Endothelial cell of umbilical vein (primary cell): ENCODE data around the gene TEX47. TPM values are rescaled to one million over a fixed set of nuclear protein-coding genes. Genes with fewer than 3 reads are reported as not detected.

Experiments used
- BruUV-seq: library from RNA; stranded (reverse); fragments of 400-500 nt; replicated peaks from 2 replicates; lab custom pipeline; 2021; lab: Mats Ljungman, UMichigan
- CTCF ChIA-PET: fragments of 300-600, 350-600 bp; sonication (Branson Sonifier 250); formaldehyde crosslinking; loops from one replicate; lab custom pipeline; 2021; ENCODE audit warnings: antibody characterized with exemption, inconsistent platforms; lab: Charles Lee
- POLR2A ChIA-PET: fragments of 300-600, 350-600 bp; sonication (Branson Sonifier 250); formaldehyde crosslinking; loops from one replicate; lab custom pipeline; 2021; ENCODE audit warnings: antibody characterized with exemption, inconsistent platforms; lab: Charles Lee
- DNase-seq: peaks from one replicate; pipeline ENCODE4 v3.0.0-alpha.2; 2011; ENCODE audit warnings: low read depth, low spot score
- FAIRE-seq: peaks from 2 replicates; lab custom pipeline; 2011; peaks lifted over from hg19 to GRCh38; lab: Jason Lieb, UNC
- H2AFZ ChIP-seq: 2 replicates; pipeline ENCODE4 v1.6.0; 2012; ENCODE audit warnings: low read depth, low read length, control low read depth, inconsistent platforms
- H3K27ac ChIP-seq: 2 replicates; pipeline ENCODE4 v1.5.1; 2011; ENCODE audit warnings: low read depth, mild to moderate bottlenecking, control low read depth, low read length, moderate library complexity; ENCODE audit not compliant: insufficient read depth
- H3K27me3 ChIP-seq, 2 experiments: 2 replicates each; pipeline versions ENCODE4 v1.6.0 to v1.6.1; 2011; ENCODE audit warnings: low read length in 2 of 2, mixed read lengths in 1 of 2; ENCODE audit not compliant: control insufficient read depth in 2 of 2, insufficient read depth in 2 of 2
- H3K36me3 ChIP-seq, 2 experiments: 2 replicates in 1 of 2; 3 replicates in 1 of 2; pipeline ENCODE4 v1.5.1; 2011; ENCODE audit warnings: low read length in 2 of 2, mild to moderate bottlenecking in 1 of 2, moderate library complexity in 1 of 2; ENCODE audit not compliant: control insufficient read depth in 2 of 2, insufficient read depth in 2 of 2; ENCODE audit errors: extremely low read depth in 1 of 2
- H3K4me1 ChIP-seq: 3 replicates; pipeline ENCODE4 v1.5.1; 2011; ENCODE audit warnings: mild to moderate bottlenecking, low read length; ENCODE audit not compliant: control insufficient read depth, insufficient read depth; ENCODE audit errors: extremely low read depth
- H3K4me2 ChIP-seq: 2 replicates; pipeline ENCODE4 v1.6.1; 2011; ENCODE audit warnings: low read length, control low read depth, mixed read lengths; ENCODE audit not compliant: insufficient read depth
- H3K4me3 ChIP-seq, 3 experiments: fragments of 200-600 bp in 1 of 3; sonication (generic), shearing (Covaris generic) in 1 of 3; replicated peaks in 1 of 3; 2 replicates each; pipeline ENCODE4 v1.5.1; 2011 to 2016; ENCODE audit warnings: control low read depth in 3 of 3, low read length in 3 of 3, mild to moderate bottlenecking in 2 of 3, inconsistent platforms in 1 of 3, low read depth in 1 of 3, moderate library complexity in 1 of 3; ENCODE audit not compliant: insufficient read depth in 1 of 3
- H3K79me2 ChIP-seq: 2 replicates; pipeline ENCODE4 v1.6.0; 2012; ENCODE audit warnings: low read length, inconsistent platforms; ENCODE audit not compliant: control insufficient read depth, insufficient read depth
- H3K9ac ChIP-seq: replicated peaks from 2 replicates; pipeline ENCODE3; 2011; ENCODE audit warnings: low read length, control low read depth; ENCODE audit not compliant: insufficient read depth; ENCODE audit errors: extremely low read depth
- H3K9me1 ChIP-seq: replicated peaks from 3 replicates; pipeline ENCODE4 v1.6.0; 2011; ENCODE audit warnings: mild to moderate bottlenecking, low read length; ENCODE audit not compliant: control insufficient read depth, insufficient read depth; ENCODE audit errors: extremely low read depth
- H3K9me3 ChIP-seq: replicated peaks from 2 replicates; pipeline ENCODE4 v1.5.1; 2012; ENCODE audit warnings: low read length, inconsistent platforms; ENCODE audit not compliant: control insufficient read depth, insufficient read depth
- H4K20me1 ChIP-seq: replicated peaks from 2 replicates; pipeline ENCODE3; 2011; ENCODE audit warnings: mild to moderate bottlenecking, low read length; ENCODE audit not compliant: control insufficient read depth, insufficient read depth; ENCODE audit errors: extremely low read depth
- EZH2 ChIP-seq: IDR thresholded peaks from 2 replicates; pipeline ENCODE4 v1.6.1; 2012; ENCODE audit warnings: borderline replicate concordance, low read depth, mild to moderate bottlenecking, moderate library complexity, low read length, inconsistent platforms; ENCODE audit not compliant: severe bottlenecking
- FOS ChIP-seq: IDR thresholded peaks from 2 replicates; pipeline ENCODE4 v1.6.1; 2011; ENCODE audit warnings: mild to moderate bottlenecking, low read length, moderate library complexity, borderline replicate concordance; ENCODE audit not compliant: insufficient read depth
- GATA2 ChIP-seq: IDR thresholded peaks from 2 replicates; pipeline ENCODE4 v1.7.0; 2011; ENCODE audit warnings: low read depth, mild to moderate bottlenecking, moderate library complexity, mixed read lengths, low read length; ENCODE audit not compliant: insufficient read length, insufficient read depth
- JUN ChIP-seq: IDR thresholded peaks from 2 replicates; pipeline ENCODE4 v1.6.1; 2011; ENCODE audit warnings: borderline replicate concordance, low read depth; ENCODE audit not compliant: insufficient read length, insufficient read depth
- MYC ChIP-seq: IDR thresholded peaks from one replicate; pipeline ENCODE4 v1.6.1; 2011; ENCODE audit warnings: mild to moderate bottlenecking, low read depth, low read length
- POLR2A ChIP-seq: IDR thresholded peaks from 2 replicates; pipeline ENCODE4 v1.6.1; 2012; ENCODE audit warnings: low read depth, mild to moderate bottlenecking, control low read depth, low read length
- POLR2AphosphoS5 ChIP-seq: IDR thresholded peaks from 2 replicates; pipeline ENCODE4 v1.6.1; 2012; ENCODE audit warnings: low read depth, mild to moderate bottlenecking, control low read depth, low read length, moderate library complexity; ENCODE audit not compliant: insufficient read depth
- dilution Hi-C: fragments of 300-500 bp; cut with MboI; formaldehyde crosslinking; loops from one replicate; pipeline ENCODE4 v1.15.0; 2019; ENCODE audit warnings: low sequenced_read_pairs; ENCODE audit not compliant: extremely low pct_ligation_motif_present
- intact Hi-C: fragments of 100-400 bp; cut with micrococcal nuclease; formaldehyde crosslinking; loops from one replicate; pipeline ENCODE4 v1.10.0; 2022
- polyA plus RNA-seq, 4 experiments: library from polyadenylated mRNA; depleted of rRNA in 3 of 4; stranded (reverse) in 3 of 4; unstranded in 1 of 4; fragments of >200 nt; gene quantifications; 2 replicates each; pipeline versions ENCODE4 v1.2.1 to v1.2.3, GENCODE V29; 2011 to 2012; ENCODE audit warnings: missing spikeins in 1 of 4
- total RNA-seq: library from RNA; stranded (reverse); gene quantifications from 2 replicates; pipeline ENCODE4 v1.2.3, GENCODE V29; 2021
- TF ChIP-seq, protein P1 (sequence below): IDR thresholded peaks from 2 replicates; pipeline ENCODE4 v1.6.1; 2011; ENCODE audit not compliant: insufficient read depth, insufficient read length
- TF ChIP-seq, protein P2 (sequence below), 2 donors: IDR thresholded peaks; 1 replicate in 1 of 2; 2 replicates in 1 of 2; pipeline ENCODE4 v1.5.1; 2011; ENCODE audit warnings: low read length in 2 of 2, mild to moderate bottlenecking in 2 of 2, moderate library complexity in 2 of 2, control low read depth in 1 of 2, inconsistent platforms in 1 of 2, low read depth in 1 of 2; ENCODE audit not compliant: insufficient read depth in 1 of 2; ENCODE audit errors: extremely low read depth in 1 of 2

Gene TEX47
- total and polyA plus RNA-seq, 2 donors (not counting 3 experiments of a cell fraction or from before 2014, with no cell fraction given) = not detected

DNA sequence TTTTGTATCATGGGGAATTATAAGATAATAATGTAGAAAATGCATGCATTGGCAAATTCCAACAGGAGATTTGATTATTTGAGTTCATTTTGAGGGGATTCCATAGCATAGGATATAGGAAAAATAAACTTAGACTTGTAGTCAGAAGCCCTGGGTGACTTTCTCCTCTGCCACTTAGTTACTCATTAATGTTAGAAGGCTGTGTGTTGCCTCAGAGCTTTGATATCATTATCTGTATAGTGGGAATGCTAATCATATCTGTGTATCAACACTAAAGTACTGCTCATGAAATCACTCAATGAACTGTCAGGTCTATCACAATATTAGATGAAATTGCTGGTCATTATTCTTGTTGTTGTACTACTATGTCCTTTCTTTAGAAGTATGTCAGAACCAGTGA is 23.0 kb upstream of the TEX47 start:
- no peaks in the 10 kb centered on the region for H3K9me1 ChIP-seq
- no peaks in the 10 kb centered on the region for H3K9me3 ChIP-seq
- BruUV-seq = no TSS peak
- no peaks in the 10 kb centered on the region for H4K20me1 ChIP-seq
- no peak overlapping the region for H3K4me3 ChIP-seq
- TF ChIP-seq FOS (no peak), EZH2 (no peak), POLR2A (no peak), GATA2 (no peak), POLR2AphosphoS5 (no peak), MYC (no peak), JUN (no peak)
- TF ChIP-seq, protein P1, sequence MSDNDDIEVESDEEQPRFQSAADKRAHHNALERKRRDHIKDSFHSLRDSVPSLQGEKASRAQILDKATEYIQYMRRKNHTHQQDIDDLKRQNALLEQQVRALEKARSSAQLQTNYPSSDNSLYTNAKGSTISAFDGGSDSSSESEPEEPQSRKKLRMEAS = no peak
- TF ChIP-seq, protein P2, sequence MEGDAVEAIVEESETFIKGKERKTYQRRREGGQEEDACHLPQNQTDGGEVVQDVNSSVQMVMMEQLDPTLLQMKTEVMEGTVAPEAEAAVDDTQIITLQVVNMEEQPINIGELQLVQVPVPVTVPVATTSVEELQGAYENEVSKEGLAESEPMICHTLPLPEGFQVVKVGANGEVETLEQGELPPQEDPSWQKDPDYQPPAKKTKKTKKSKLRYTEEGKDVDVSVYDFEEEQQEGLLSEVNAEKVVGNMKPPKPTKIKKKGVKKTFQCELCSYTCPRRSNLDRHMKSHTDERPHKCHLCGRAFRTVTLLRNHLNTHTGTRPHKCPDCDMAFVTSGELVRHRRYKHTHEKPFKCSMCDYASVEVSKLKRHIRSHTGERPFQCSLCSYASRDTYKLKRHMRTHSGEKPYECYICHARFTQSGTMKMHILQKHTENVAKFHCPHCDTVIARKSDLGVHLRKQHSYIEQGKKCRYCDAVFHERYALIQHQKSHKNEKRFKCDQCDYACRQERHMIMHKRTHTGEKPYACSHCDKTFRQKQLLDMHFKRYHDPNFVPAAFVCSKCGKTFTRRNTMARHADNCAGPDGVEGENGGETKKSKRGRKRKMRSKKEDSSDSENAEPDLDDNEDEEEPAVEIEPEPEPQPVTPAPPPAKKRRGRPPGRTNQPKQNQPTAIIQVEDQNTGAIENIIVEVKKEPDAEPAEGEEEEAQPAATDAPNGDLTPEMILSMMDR (IDR thresholded peaks at IDR 0.05; ENCODE audit: extremely low read depth in 1 of 2, insufficient read depth in 1 of 2, low read depth in 1 of 2, low read length in 2 of 2) = no peak
- no peak overlapping the region for H2AFZ ChIP-seq
- H3K27me3 ChIP-seq = no peaks in the 10 kb centered on the region
- ChIA-PET POLR2A (no interaction called here), CTCF (interaction anchor here (0.6 kb wide), 1 partner anchor 1365 kb away, joined by 3 read pairs; no protein-coding TSS in a partner anchor)
- dilution Hi-C loops = no loop called here
- intact Hi-C loops = no loop called here
- H3K36me3 ChIP-seq = no peaks in the 10 kb centered on the region
- H3K9ac ChIP-seq = no peak overlapping the region
- no peak overlapping the region for H3K27ac ChIP-seq
- DNase-seq = no peak
- H3K79me2 ChIP-seq = no peaks in the 10 kb centered on the region
- H3K4me2 ChIP-seq = no peak overlapping the region
- no peak for FAIRE-seq
- H3K4me1 ChIP-seq = no peaks in the 10 kb centered on the region
